NCI-H510A (cell line): ENCODE results near the gene TRPV6.

ENCODE experiments used
- DNase-seq: peaks from one replicate; lab custom pipeline; 2025; lab: John Stamatoyannopoulos, UW

Gene TRPV6

DNA sequence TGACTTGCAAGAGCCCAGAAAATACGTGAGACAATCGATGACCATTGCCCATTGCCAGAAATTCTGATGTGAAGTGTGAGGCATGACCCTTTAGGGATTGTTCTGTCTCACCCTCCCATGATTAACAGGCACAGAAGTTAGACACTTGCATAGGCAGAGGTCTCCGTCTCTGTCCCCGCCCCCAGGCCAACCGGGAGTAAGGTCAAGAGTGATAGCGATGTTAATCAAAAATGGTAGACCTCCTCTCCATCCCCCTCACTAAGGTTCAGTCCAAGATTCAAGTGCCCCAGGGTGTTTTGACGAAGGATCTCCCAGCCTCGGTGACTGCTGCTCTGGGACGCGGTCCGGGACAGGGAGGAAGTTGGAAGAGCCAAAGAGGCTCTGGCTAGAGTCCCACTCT lies 22.7 kb upstream of the TRPV6 start:
- no peak for DNase-seq

DNA sequence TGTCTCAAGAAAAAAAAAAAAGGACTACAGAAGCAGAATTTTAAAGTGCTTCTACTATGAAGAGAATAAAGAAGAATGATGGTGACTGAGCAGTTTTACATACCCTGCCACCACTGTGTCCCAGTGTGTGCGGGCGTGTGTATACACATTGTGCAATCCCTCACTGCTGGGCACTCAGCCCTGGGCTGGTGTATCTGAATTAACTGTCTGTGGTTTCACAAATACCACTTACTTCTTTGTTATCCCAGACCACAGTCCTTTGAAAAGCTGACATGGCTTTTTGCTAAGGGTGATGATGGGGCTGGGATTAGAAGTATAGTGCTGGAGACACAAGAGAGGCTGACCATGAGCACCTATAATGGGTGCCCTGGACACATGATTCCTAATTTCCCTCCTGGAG lies 21.1 kb upstream of the TRPV6 start:
- no peak for DNase-seq

DNA sequence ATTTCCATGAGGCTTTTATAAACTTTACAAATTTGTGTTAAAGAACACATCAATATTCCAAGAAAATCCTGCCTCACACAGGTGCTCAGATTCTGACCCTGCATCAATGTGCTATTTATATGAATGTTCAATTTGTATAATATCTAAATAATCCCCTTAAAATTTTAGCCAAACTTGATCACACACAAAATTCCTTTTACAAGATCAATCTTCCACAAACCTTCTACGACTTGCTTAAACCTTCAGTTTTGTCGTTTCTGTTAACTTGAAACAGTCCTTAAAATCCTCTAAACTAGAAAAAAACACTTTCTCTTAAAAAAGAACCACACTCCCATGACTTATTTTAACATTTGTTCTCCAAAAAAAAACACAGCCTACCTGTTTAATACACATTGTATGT lies 20.2 kb upstream of the TRPV6 start:
- DNase-seq: no peak

DNA sequence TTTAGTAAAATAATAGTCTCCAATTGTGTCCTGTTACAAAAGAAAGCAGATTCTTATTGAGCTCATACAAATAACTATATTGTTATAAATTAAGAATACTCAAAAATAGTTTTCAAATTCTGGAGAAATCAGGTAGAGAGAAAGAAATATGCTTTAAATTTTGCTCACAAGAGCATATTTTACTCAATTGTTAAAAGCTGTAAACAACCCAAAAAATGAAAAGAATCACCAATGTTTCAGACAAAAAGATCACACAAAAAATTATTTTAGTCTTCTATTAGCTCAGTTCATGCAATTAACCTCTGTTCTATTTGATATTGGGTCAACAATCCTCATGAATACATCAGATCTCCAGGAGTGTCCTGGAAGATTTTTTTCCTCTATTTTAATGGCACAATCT lies 18.6 kb upstream of the TRPV6 start:
- no peak for DNase-seq

DNA sequence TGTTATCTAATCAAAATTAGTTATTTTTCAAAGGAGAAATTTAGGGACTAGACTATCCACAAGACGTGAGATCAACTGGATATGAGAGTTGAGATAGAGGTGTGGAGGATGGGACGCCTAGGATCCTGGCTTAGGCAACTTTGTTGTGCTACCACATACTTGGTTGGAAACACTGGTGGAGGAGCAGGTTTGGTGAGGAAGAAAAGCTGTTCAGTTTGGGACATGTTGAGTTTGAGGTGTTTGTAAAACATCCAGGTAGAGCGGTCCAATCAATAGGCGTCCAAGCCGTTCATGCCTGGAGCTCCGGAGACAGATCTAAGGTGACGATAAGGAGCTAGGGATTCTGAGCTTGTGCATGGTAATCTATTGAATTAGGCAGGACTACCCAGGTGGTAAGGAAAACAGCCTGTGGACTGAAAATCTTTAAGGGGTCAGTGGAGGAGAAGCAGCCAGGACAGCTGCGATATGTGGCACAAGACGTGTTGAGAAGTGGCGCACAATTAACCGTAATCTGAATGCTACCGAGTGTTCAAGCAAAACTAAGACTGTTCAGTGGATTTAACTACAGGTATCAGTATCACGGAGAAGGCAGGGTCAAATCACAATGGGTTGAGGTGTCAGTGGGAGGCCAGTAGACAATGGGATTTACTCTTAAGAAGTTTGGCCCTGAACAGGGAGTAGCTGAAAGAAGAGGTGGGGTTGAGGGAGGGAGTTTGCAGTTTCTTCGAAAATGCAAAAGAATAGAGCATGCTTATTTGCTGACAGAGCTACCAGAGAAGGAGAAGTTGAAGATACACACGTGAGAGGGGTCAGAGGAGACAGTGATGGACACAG lies 16.1 kb upstream of the TRPV6 start:
- no peak for DNase-seq

DNA sequence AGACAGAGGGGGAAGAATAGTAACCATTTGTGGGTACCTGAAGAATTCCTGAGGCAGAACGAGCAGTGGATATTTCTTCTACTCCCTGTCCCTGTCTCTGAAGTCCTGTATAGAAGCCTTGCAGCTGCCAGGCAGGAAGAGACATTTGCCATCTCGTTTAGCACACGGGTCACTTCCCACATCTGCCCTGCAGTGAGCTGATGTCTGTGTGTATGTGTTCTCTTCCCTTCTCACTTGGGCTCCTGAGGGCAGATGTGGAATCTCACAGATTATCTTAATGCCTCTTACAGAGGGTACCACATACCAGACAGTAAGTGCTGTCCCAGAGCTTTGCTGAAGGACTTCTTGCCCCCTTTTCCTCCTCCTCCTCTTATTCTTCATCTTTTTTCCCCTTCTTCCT lies 14.1 kb upstream of the TRPV6 start:
- no peak for DNase-seq

DNA sequence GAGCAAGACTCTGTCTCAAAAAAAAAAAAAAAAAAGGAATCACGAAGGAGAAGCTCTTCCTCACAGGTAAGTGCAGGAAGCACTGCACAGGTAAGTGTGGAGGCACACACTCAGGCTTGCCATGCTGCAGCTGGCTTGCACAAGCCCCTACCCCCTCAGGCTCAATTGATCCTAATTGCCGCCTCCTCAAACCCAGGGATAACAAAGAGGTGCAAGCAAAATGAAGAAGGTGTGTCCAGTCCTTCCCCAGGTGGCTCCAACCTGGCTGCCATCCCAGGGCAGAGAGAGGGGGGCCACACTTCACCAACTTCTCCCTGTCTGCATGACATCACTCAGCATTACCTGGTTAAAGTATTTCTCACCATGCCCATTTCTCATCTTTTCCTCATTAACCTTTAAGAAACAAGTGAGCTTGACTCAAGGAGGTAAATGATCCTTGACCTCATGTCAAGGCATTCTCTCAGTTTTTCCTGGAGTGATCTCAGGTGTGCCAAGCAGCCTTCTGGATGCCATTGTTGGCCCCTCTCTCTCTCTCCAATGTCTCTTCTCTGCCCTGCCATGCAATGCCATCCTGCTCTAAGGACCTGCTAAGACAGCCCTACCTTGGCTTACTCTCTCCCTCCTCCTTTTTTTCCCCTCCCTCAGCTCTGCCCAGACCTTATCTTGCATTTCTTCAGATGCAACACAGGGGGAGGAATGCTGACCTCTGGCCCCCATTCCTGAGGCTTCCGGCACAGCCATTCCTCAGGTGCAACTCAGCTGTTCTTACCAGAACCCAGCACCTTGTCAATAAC lies 13.0 kb upstream of the TRPV6 start:
- DNase-seq: no peak

DNA sequence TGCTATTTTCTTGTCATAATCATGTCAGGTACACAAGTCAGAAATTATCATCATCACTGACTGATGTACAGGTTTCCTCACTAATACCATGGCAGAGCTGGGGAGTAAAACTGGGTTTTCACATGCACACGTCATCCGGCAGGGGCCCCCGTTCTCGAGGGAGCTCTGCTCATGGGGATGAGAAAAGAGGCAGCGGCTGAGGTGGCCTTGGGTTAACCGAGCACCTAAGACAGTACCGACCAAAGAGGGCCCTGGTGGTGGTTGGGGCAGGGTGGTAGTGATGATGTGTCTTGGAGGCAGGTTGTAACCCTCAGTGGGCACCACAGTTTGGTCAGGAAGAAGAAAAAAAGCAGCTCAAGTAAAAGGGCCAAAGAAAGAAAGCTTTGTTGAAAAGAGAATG lies 12.1 kb upstream of the TRPV6 start:
- DNase-seq: no peak

DNA sequence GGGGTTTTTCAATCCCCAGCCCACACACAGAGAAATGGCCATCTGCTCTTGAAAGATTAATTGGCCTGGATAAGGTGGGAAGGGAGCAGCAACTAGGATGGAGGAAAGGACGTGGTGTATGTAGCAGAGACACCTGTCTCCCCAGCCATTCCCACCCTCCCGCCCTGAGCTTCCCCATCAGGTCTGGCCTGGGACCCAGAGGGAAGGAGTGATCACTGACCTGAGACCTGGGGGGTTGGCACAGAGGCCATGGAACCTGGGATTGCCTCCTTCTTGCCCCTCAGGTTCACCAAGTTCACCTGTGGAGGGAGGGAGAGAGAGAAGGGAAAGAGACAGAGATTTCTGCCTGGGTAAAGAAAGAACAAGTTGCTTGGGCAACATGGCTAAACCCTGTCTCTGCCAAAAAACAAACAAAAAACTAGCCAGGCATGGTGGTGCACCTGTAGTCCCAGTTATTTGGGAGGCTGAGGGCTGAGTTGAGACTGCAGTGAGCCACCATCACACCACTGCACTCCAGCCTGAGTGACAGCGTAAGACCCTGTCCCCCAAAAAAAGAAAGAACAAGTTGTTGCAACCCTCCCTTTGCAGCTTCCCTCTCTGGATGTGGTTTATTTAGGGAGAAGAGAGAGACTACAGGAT lies 11.3 kb upstream of the TRPV6 start:
- no peak for DNase-seq

DNA sequence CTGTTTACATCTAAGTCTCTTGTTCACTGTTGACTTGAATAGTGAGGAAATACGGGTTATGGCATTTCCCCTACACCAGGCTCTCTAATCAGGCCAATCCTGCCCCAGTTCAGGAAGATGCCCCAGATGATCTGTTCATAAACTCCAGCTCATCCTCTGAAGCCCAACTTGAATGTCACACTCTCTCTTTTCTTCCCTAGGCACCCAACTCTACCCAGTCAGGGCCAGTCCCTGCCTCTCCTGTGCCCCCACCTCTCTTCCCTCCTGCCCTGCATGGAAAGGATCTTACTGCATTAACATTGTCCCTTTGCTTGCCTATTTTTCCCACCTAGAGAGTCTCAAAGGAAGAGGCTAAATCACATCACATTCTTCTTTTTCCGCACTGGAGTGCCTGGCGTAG lies 10.6 kb upstream of the TRPV6 start:
- no peak for DNase-seq

DNA sequence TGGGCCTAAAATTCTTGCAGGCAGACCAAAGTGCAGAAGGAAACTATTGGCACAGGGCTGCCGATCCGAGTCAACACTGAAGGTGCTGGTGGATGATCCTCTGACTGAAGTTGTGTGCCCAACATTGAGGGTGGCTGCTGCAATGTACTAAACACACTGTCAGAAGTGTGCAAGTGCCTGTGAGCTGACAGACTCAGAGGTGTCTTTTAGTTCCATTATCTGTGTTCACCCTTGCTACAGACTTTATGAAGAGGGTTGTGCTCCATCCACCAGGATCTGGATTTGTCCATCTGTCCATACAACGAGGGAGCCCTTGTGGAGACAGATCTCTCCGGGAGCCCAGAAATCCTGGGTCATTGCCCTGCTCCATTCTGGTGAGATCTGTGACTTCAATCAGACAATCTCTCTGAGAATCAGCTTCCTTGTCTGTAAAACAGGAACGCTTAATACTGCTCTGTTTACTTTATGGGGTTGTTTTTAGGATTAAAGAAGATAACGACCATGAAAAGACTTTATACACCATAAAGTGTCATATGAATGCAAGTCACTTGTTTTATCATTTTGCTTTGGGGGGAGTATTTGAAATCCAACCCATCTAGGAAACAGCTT lies 9.5 kb upstream of the TRPV6 start:
- no peak for DNase-seq

DNA sequence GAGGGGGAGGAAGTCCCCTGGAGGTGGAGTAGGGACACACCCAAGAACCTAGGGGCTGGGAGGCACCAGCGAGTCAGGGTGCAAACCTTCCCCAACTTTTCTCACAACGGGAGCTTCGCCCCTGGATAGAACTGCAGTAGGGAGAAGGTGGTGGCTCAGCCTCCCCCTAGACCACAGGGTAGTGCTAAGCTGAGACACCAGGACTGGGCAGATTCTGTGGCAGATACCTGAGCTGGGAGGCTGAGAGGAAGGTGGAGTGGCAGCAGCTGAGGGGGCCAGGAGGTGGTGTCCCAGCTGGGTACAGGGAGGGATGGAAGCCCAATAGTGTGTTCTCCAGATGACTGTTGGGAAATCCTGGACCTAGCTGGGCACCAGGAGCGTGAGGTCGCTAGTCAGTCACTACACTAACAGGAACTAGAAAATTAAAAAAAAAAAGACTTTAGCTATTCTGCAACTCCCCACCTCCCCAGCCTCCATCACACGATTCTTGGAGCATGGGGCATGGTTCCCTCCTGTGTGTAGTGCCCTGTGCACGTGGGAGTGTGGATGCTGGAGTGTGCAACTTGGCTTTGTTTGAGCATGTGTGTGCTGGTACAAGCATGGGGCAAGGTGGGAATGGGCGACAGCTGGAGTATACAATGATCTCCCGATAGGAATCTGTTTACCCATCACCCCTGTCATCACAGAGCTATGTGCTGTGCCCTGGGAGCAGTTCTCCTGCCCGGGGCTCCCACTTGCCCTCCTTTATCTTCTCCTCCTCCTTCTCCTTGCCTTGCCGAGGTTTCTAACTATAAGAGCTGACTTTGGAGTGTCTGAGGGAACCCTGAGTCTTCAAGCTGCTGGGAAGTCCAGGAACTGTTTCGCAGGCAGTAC lies 8.8 kb upstream of the TRPV6 start:
- DNase-seq: no peak

DNA sequence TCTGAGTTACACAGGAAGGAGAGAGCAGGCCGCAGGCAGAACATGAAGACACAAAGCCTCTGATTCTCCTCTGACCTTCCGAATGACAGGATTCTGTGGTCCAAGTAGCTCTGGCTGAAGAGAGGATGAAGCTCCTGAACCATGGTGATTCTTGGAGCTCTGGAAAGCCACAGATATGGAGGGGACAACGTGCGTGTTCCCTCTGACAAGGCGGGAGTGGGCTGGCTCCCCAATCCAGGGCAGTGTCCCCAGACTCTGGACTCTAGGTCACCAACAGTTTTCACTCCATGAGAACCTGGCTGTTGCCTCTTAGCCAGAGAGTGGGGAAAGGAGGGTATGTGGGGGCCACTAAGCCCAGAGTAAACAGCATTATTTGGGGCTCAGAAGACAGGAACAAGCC lies 7.4 kb upstream of the TRPV6 start:
- no peak for DNase-seq

DNA sequence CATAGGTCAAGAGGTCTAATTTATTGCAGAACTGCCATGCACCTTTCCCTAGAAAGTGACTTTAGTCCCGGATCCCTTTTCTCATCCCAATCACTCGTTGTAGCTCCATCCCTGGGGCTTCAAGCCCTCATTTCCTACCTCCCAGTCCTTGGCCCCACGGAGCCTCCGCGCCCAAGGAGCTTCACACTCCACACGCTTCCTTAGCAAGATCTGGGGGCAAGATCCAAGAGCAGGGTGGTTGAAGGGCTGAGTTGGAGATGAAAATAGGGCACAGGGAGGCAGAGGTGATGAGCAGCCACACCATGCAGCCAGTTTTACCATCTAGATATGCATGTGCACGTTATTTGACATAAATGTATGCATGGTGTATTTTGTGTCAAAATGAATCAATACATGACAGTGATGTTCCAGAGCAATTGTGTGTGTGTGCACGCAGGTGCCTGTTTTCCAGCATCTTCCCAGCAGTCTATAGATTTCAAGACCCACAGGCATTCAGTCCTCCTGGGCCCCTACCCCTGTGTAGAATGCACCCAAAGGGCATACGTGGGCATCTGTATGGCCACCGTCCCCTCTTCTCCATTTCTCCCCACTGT lies 6.0 kb upstream of the TRPV6 start:
- DNase-seq: no peak

DNA sequence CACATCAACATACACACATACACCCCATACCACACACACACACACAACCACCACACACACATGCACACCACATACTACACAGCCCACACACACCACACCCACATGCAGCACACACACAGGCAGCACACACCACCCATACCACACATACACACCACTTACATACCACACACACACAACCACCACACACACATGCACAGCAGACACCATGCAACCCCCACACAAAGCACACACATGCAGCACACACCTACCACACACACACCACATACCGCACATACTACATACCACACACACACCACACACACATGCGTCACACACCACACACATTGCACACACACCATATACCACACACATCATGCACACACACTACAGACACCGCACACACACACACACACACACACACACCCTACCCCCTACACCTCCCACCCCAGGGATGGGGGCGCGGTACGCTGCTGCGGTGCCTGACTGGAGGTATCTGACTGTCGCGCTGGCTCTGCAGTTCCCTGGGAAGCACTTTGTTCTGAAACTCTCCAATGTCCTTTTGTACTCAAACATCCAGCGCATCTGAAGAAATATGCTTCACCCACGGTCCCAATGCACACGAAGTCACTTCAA lies 5.4 kb upstream of the TRPV6 start:
- no peak for DNase-seq

DNA sequence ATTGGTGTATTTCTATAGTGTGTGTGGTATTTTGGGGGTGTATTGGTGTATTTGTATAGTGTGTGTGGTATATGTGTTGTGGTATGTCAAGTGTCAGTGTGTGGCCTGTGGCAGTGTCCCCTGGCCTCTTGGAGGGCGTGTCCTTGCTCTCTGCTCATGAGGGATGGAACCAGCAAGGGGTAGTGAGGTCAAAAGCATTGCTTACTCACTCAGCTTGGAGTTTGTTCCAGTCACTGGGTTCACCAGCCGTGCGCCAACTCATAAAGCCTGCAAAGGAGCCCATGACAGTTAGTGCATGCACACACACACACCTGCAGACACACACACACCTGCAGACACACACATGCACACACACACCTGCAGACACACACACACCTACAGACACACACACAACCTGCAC lies 4.3 kb upstream of the TRPV6 start:
- no peak for DNase-seq

DNA sequence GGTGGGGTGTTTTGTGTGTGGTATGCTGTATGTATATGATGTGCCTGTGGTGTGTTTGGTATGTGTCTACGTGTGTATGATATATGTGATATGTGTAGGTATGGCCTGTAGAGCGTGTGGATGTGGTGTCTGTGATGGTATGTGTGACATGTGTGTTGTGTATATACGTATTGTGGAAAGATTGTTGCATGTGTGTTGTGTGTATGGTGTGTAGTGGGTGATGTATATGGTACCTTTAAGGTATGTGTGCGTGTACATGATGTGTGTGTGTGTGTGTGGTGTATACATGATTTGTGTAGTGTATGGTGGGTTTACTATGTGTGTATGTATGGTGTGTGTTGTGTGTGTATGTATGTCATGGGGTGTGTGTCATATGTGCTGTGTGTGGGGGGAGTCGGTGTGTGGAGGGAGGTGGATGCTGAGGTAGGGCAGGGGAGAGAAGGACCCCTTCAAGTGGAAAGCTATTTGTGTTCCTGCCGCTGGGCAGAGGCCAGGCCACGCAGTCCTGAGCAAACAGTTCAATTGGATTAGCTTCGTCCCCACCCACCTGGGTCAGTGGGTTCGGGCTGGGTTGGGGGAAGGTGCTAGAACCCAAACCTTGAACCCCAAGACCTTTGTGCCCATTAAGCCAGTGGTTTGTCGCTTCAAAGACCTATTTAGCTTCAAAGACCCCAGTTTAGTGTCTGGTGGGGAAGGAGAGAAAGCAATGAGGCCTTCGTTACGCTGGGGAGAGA lies 1.9 kb upstream of the TRPV6 start:
- DNase-seq: no peak

DNA sequence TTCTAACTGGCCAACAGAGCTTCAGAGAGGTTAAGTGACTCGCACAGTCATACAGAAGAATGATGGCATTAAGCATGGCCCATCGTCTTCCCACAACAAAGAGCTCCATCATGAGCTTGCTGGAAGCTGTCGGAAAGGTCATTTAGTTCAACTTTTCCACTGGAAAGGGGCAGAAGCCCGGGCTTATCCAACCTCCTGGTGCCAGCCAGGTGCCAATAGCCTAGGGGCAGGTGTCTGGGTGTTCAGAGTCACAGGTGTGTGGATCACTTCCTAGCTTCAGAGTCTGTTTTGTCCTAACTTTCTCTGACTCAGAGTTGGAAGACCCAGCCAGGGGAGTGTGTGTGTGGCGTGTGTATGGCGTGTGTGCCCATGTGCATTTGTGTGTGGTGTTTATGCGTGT lies 1.3 kb upstream of the TRPV6 start:
- DNase-seq: no peak

DNA sequence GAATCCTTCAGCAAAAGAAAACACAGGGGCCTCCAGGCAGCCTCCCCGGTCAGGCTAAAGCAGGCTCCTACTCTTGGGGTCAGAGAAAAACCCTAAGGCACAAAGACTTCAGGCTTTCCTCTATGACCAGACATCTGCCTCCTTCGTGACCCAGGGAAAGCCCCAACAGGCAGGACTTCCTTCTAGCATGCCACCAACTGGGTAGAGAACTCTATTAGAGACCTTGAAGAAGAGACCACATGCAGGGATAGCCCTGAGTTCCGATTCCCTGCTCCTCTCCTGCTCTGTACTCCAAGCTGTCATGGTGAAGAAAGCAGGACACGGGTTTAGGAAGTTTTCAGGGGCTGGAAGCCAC lies 1.3 kb downstream of the TRPV6 start:
- DNase-seq: no peak

DNA sequence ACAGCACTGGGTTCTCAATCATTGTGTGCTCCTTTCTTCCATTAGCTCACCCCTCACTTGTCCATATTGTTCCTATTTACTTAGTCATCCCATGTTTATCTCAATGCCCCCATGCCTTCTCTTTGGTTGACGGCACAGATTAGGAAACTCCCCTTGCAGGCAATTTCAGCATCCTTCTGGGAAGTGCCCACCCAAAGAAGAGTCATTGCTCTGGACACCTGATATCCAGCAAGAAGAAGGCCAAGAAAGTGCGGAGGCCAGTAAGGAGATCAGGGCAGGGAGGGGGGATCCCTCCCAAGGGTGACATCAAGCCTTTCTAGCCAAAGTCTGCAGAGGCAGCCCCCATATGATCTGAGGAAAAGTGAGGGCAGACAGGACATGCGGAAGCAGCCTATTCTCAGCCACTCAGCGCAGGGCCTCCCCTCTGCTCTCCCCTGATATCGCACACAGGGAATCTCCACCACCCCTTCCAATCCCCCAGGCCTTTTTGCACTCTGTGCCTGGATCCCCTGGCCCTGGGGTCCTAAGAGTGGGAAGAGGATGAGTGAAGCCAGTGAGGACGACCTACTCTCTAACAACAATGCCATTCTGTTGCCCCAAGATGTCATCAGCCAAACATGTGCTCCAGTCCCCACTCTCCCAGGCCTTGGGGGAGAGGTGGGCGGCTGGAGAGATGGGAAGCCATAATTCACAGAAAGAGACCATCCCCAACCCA lies 1.8 kb downstream of the TRPV6 start:
- no peak for DNase-seq
